Omental fat pad (tissue), 4 donors: ENCODE results near the gene SLC30A7. TPM values are rescaled to one million over a fixed set of nuclear protein-coding genes. Genes with fewer than 3 reads are reported as not detected.

Experiments used
- ATAC-seq: fragments of 150-250 bp; one replicate; pipeline ENCODE4 v1.9.1; 2016; ENCODE audit warnings: mild to moderate bottlenecking, moderate library complexity; ENCODE audit not compliant: low FRiP score
- DNase-seq: peaks from one replicate; pipeline ENCODE4 v3.0.0-alpha.2; 2019; ENCODE audit warnings: low spot score
- total RNA-seq, 4 donors: library from RNA; depleted of rRNA; stranded (reverse); fragments of >200 nt; gene quantifications; one replicate each; pipeline ENCODE4 v1.1.0, GENCODE V29; 2016
- TF ChIP-seq, protein P1 (sequence below), 3 donors: fragments of 450-650 bp; IDR thresholded peaks; one replicate each; pipeline ENCODE4 v1.5.1; 2016 to 2017; ENCODE audit warnings: antibody characterized with exemption in 3 of 3, mild to moderate bottlenecking in 3 of 3, moderate library complexity in 2 of 3

Gene SLC30A7
- total RNA-seq, 4 donors from 2014 or later = 20.6 to 47.4 (median 25.2) TPM

DNA sequence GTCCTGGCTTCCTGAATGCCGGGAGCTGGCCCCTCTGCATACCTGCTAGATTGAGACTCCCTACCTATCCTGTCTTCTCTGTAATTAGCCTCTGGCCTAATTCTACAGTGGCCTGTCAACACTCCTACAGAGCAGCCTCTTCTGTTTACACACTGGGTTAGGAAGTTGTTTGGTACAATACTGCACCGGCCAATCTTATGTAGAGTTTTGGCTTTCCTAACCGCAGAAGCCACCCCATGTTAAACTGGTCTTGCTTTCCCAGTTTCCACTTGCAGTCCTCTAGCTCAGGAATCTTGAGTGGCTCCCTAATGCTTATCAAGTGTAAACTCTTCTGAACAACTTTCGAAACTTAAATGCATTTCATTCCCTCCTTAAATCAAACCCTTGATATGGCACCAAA is 86.9 kb downstream of the SLC30A7 start:
- no peak for ATAC-seq
- TF ChIP-seq, protein P1, sequence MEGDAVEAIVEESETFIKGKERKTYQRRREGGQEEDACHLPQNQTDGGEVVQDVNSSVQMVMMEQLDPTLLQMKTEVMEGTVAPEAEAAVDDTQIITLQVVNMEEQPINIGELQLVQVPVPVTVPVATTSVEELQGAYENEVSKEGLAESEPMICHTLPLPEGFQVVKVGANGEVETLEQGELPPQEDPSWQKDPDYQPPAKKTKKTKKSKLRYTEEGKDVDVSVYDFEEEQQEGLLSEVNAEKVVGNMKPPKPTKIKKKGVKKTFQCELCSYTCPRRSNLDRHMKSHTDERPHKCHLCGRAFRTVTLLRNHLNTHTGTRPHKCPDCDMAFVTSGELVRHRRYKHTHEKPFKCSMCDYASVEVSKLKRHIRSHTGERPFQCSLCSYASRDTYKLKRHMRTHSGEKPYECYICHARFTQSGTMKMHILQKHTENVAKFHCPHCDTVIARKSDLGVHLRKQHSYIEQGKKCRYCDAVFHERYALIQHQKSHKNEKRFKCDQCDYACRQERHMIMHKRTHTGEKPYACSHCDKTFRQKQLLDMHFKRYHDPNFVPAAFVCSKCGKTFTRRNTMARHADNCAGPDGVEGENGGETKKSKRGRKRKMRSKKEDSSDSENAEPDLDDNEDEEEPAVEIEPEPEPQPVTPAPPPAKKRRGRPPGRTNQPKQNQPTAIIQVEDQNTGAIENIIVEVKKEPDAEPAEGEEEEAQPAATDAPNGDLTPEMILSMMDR (IDR thresholded peaks at IDR 0.05) = no peak
- no peak for DNase-seq

DNA sequence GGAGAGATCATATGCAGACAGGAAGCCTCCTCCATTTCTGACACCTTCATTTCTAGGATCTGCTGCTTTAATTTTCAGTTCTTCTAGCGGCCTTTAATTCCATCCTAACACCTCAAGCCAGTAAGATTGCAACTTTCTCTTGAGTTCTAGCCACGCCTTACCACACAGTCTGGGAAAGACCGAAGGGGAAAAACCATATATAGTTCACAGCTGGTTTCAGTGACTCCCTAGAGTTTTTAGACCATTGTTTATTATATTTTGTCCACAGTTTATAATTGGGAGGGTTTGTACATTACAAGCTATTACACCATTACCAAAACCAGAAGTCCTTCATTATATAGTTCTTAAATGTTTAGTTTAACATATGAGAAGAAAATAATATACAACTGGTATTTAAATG is 92.2 kb downstream of the SLC30A7 start:
- TF ChIP-seq, protein P1 (IDR thresholded peaks at IDR 0.05) = no peak
- no peak for DNase-seq
- no peak for ATAC-seq

DNA sequence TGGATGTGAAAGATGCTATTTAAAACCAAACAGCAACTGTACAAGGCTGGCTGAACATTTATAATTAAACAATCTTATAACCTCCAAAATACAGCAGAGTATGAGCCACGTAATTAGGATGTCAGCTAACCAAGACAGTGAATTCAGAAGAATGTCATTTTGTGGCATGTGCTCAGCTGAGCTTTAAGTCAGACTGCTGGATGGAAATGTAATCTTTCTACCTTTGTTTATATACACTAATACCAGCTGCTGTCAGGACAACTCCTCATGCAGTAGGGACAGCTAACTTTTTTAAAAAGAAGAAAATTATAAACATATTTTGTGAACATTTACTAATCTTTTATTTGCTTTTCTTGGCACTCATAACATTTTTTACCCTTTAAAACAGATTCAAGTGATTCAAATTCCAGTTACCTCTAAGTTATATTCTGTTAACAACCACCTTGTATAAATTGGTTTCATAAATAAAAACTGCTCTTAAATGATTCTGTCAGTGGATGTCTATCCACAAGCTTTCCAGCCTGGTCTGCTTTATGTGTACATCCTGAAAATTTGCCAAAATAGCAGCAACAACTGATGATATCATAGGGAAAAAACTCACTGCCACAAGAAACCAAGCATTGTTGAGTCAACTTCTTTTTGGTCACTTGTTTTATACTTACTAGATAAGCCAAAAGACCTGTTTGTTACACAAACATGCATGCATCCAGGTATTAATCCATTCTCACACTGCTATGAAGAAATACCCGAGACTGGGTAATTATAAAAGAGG is 93.6 kb downstream of the SLC30A7 start:
- DNase-seq (no peak), ATAC-seq (no peak)
- TF ChIP-seq, protein P1 (IDR thresholded peaks at IDR 0.05) = no peak

DNA sequence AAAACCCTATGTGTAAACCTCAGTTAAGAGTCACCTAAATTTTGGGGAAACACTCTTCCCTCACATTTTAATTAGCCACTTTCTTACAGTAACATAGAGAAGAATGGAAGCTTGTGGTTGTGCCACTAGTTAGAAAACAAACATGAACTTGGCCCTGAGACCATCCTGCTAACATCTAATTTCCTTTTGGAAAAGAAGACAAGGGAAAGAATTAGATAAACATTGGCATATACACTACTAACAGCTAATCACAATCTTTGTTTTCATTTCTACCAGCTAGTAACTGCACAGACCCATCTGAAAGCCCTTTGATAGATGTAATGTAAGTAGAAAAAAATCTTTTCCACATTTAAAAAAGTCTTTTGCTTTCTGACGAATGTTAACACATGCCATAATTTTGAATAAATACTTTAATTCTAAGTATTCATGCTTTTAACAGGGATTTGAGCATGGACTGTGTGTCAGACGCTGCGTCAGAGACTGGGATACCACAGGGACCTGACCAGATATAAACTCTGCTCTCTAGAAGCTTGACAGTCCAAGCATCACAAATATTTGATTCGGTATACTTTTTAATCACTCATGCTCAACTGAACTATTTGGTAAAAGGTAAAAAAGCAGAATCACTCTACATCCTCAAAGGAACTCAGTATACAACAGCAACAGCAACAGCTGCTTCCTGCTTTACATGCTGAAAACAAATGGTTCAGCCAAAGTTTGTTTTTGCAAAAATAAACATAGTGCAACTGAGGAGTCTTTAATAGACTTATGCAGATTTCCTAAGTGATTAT is 99.5 kb downstream of the SLC30A7 start:
- no peak for ATAC-seq
- TF ChIP-seq, protein P1 (IDR thresholded peaks at IDR 0.05) = no peak

DNA sequence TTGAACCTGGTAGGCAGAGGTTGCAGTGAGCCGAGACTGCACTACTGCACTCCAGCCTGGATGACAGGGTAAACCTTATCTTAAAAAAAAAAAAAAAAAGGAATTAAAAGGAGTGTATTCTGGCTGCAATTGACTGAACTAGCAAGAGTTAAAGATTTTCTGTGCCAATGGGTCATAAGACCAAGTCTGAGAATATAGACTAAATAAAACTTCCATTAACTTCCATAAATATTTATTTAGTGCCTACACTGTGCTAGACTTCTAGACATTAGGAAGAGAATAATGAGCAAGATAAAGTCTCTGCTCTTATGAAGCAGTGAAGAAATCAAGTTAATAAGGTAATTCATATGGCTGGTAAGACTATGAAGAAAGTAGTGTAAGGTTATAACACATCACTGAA is 102.5 kb downstream of the SLC30A7 start:
- no peak for ATAC-seq
- DNase-seq = no peak
- TF ChIP-seq, protein P1 (IDR thresholded peaks at IDR 0.05) = no peak

More for the DNA sequence above, 99.5 kb downstream of the SLC30A7 start:
- DNase-seq = no peak

DNA sequence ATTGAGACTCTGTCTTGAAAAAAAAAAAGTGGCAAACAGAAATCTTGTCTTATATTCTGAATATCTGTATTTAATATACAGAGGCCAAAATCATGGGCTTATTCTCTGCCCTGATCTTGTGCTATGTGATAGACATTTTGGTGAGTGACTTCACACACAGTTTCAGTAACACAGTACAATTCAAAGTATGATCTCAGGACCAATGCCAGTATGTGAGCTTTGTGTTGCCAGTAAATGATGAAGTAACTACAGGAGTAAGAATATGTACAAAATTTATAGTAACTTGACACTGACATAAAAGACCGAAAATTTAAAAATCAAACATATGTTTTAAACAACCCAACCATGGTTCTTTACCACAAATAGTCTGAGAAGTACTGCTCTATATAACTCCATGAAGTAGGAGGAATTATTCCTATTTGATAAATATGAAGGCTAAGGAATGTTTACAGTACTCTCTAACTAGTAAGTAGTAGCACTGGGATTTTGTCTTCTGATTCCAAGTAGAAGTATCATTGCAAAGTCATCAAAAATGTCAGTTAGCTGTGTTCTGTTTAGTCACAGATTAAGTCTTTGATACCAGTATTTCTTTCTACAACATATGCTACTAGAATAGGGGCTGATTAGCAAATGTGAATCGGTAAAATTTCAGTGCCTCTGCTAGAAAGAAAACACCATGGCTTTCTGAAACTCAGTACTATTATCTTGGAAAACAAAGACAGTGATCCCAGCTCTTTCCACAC is 104.4 kb downstream of the SLC30A7 start:
- TF ChIP-seq, protein P1 (IDR thresholded peaks at IDR 0.05) = no peak
- DNase-seq = no peak
- no peak for ATAC-seq
